H1 (cell line): ENCODE measurements around the gene PHACTR1. TPM values are rescaled to one million over a fixed set of nuclear protein-coding genes. Genes with fewer than 3 reads are reported as not detected.

Experiments
- CTCF ChIA-PET: fragments of 300-600 bp; sonication (Branson Sonifier 250); formaldehyde crosslinking; loops from one replicate; lab custom pipeline; 2021; ENCODE audit not compliant: partially characterized antibody; lab: Charles Lee
- POLR2A ChIA-PET: fragments of 300-600 bp; sonication (Branson Sonifier 250); formaldehyde crosslinking; loops from one replicate; lab custom pipeline; 2021; ENCODE audit warnings: inconsistent platforms; ENCODE audit not compliant: partially characterized antibody; lab: Charles Lee
- DNase-seq, 2 experiments: peaks; one replicate each; pipeline versions ENCODE4 v3.0.0 to v3.0.0-alpha.2; 2010 to 2022; ENCODE audit warnings: low spot score in 2 of 2, low read depth in 1 of 2, mixed read lengths in 1 of 2
- FAIRE-seq: peaks from 2 replicates; lab custom pipeline; 2011; peaks lifted over from hg19 to GRCh38; lab: Jason Lieb, UNC
- H2AFZ ChIP-seq: 2 replicates; pipeline ENCODE4 v1.8.1; 2012; ENCODE audit warnings: low read length, inconsistent platforms
- H2AK5ac ChIP-seq: 2 replicates; pipeline ENCODE4 v1.6.1; 2013; ENCODE audit warnings: low read depth, low read length
- H2BK120ac ChIP-seq: replicated peaks from 2 replicates; pipeline ENCODE3; 2013; ENCODE audit warnings: low read depth, low read length, inconsistent platforms
- H2BK12ac ChIP-seq: 2 replicates; pipeline ENCODE4 v1.6.1; 2013; ENCODE audit warnings: low read depth, low read length
- H2BK15ac ChIP-seq: 2 replicates; pipeline ENCODE4 v1.6.1; 2013; ENCODE audit warnings: low read length
- H2BK20ac ChIP-seq: 2 replicates; pipeline ENCODE4 v1.6.1; 2013; ENCODE audit warnings: low read length
- H2BK5ac ChIP-seq: 2 replicates; pipeline ENCODE4 v1.6.1; 2013; ENCODE audit warnings: low read depth, low read length
- H3K14ac ChIP-seq: 2 replicates; pipeline ENCODE4 v1.6.1; 2013; ENCODE audit warnings: inconsistent platforms; ENCODE audit not compliant: insufficient read length
- H3K18ac ChIP-seq: 2 replicates; pipeline ENCODE4 v1.6.1; 2013; ENCODE audit warnings: low read length; ENCODE audit errors: extremely low read depth
- H3K23ac ChIP-seq: 2 replicates; pipeline ENCODE4 v1.6.1; 2013; ENCODE audit warnings: inconsistent platforms; ENCODE audit not compliant: insufficient read length
- H3K23me2 ChIP-seq: 2 replicates; pipeline ENCODE4 v1.6.1; 2013; ENCODE audit warnings: low read depth, low read length
- H3K27ac ChIP-seq: 2 replicates; pipeline ENCODE4 v1.6.1; 2011; ENCODE audit warnings: low read depth, low read length, inconsistent platforms
- H3K27me3 ChIP-seq, 4 experiments: replicated peaks in 1 of 4; 1 replicate in 1 of 4; 2 replicates in 3 of 4; pipeline versions ENCODE4 v1.6.1 to v1.8.1; 2011 to 2013; ENCODE audit warnings: low read length in 3 of 4, mild to moderate bottlenecking in 3 of 4, inconsistent platforms in 2 of 4, mixed read lengths in 2 of 4, moderate library complexity in 1 of 4; ENCODE audit not compliant: control insufficient read depth in 3 of 4, insufficient read depth in 3 of 4; ENCODE audit errors: extremely low read depth in 1 of 4
- H3K36me3 ChIP-seq, 4 experiments: 2 replicates each; pipeline versions ENCODE4 v1.6.1 to v1.8.1; 2011 to 2013; ENCODE audit warnings: mild to moderate bottlenecking in 4 of 4, low read length in 3 of 4, moderate library complexity in 2 of 4, control low read depth in 1 of 4, inconsistent platforms in 1 of 4; ENCODE audit not compliant: insufficient read depth in 4 of 4, control insufficient read depth in 2 of 4
- H3K4ac ChIP-seq: replicated peaks from 2 replicates; pipeline ENCODE3; 2013; ENCODE audit warnings: low read length, low read depth, mixed read lengths, inconsistent platforms; ENCODE audit not compliant: insufficient read length
- H3K4me1 ChIP-seq, 4 experiments: replicated peaks in 1 of 4; 1 replicate in 1 of 4; 2 replicates in 3 of 4; pipeline versions ENCODE4 v1.6.1 to v1.8.1; 2011 to 2013; ENCODE audit warnings: low read length in 3 of 4, inconsistent platforms in 2 of 4, mixed read lengths in 1 of 4; ENCODE audit not compliant: insufficient read depth in 4 of 4, control insufficient read depth in 3 of 4
- H3K4me2 ChIP-seq, 2 experiments: 2 replicates each; pipeline versions ENCODE4 v1.6.1 to v1.8.1; 2011 to 2013; ENCODE audit warnings: low read depth in 2 of 2, low read length in 2 of 2, control low read depth in 1 of 2, inconsistent platforms in 1 of 2, mild to moderate bottlenecking in 1 of 2; ENCODE audit not compliant: insufficient read depth in 1 of 2
- H3K4me3 ChIP-seq, 4 experiments: fragments of 200-600, 300-600 bp in 1 of 4; sonication (generic), shearing (Covaris generic), sonication (Bioruptor Twin) in 1 of 4; 2 replicates each; pipeline versions ENCODE4 v1.5.1 to v1.8.1; 2011 to 2016; ENCODE audit warnings: low read length in 4 of 4, low read depth in 3 of 4, control low read depth in 2 of 4, inconsistent platforms in 2 of 4, mild to moderate bottlenecking in 2 of 4, mixed read lengths in 1 of 4, moderate library complexity in 1 of 4; ENCODE audit not compliant: insufficient read depth in 2 of 4; ENCODE audit errors: extremely low read depth in 1 of 4
- H3K56ac ChIP-seq: replicated peaks from 2 replicates; pipeline ENCODE3; 2013; ENCODE audit warnings: low read depth, mild to moderate bottlenecking, mixed read lengths, low read length, inconsistent platforms; ENCODE audit not compliant: insufficient read length
- H3K79me1 ChIP-seq: 2 replicates; pipeline ENCODE4 v1.6.1; 2013; ENCODE audit warnings: low read depth, low read length, control low read depth
- H3K79me2 ChIP-seq, 2 experiments: 2 replicates each; pipeline versions ENCODE4 v1.6.1 to v1.8.1; 2012 to 2013; ENCODE audit warnings: low read length in 2 of 2, mild to moderate bottlenecking in 2 of 2, inconsistent platforms in 1 of 2; ENCODE audit not compliant: insufficient read depth in 2 of 2, control insufficient read depth in 1 of 2
- H3K9ac ChIP-seq, 4 experiments: replicated peaks in 1 of 4; 1 replicate in 1 of 4; 2 replicates in 3 of 4; pipeline versions ENCODE4 v1.6.1 to v1.8.1; 2011 to 2013; ENCODE audit warnings: low read depth in 3 of 4, low read length in 3 of 4, control low read depth in 2 of 4, mild to moderate bottlenecking in 2 of 4, moderate library complexity in 2 of 4, inconsistent platforms in 1 of 4; ENCODE audit errors: extremely low read depth in 1 of 4
- H3K9me3 ChIP-seq, 2 experiments: 2 replicates each; pipeline versions ENCODE4 v1.6.1 to v1.8.1; 2012 to 2013; ENCODE audit warnings: mild to moderate bottlenecking in 2 of 2, moderate library complexity in 2 of 2, control low read depth in 1 of 2, inconsistent platforms in 1 of 2, low read depth in 1 of 2, low read length in 1 of 2, mixed read lengths in 1 of 2; ENCODE audit not compliant: insufficient read depth in 2 of 2
- H4K20me1 ChIP-seq, 2 experiments: replicated peaks in 1 of 2; 2 replicates each; pipeline versions ENCODE3 to v1.8.1; 2011 to 2013; ENCODE audit warnings: inconsistent platforms in 2 of 2, low read length in 2 of 2, mild to moderate bottlenecking in 1 of 2; ENCODE audit not compliant: insufficient read depth in 2 of 2, control insufficient read depth in 1 of 2
- H4K5ac ChIP-seq: 2 replicates; pipeline ENCODE4 v1.6.1; 2013; ENCODE audit warnings: low read length, low read depth, mixed read lengths, inconsistent platforms; ENCODE audit not compliant: insufficient read length
- H4K8ac ChIP-seq: 2 replicates; pipeline ENCODE4 v1.8.0; 2013; ENCODE audit warnings: mild to moderate bottlenecking, moderate library complexity, low read length, inconsistent platforms; ENCODE audit not compliant: insufficient read depth; ENCODE audit errors: extremely low read depth
- H4K91ac ChIP-seq: replicated peaks from 2 replicates; pipeline ENCODE3; 2013; ENCODE audit warnings: low read length, mixed read lengths, inconsistent platforms; ENCODE audit not compliant: insufficient read length
- E2F6 ChIP-seq: IDR thresholded peaks from 2 replicates; pipeline ENCODE4 v1.6.1; 2012; ENCODE audit warnings: inconsistent platforms
- HDAC2 ChIP-seq, 2 experiments: fragments of 300-600 bp in 1 of 2; sonication (generic) in 1 of 2; IDR thresholded peaks; 2 replicates each; pipeline ENCODE4 v1.6.1; 2011 to 2012; ENCODE audit warnings: low read depth in 2 of 2, low read length in 2 of 2, mild to moderate bottlenecking in 2 of 2, moderate library complexity in 2 of 2, borderline replicate concordance in 1 of 2, inconsistent platforms in 1 of 2
- WGBS, 2 experiments: shearing (Covaris generic) in 1 of 2; methylation state at CpG; one replicate each; pipeline versions ENCODE4 v1.1.6 to v1.1.7; 2013 to 2015; ENCODE audit warnings: low lambda C conversion rate in 2 of 2, mixed read lengths in 2 of 2, inconsistent platforms in 1 of 2, low coverage in 1 of 2, missing lambda C conversion rate in 1 of 2; ENCODE audit not compliant: insufficient replicate concordance in 2 of 2, insufficient coverage in 1 of 2, insufficient read length in 1 of 2; ENCODE audit errors: extremely low coverage in 1 of 2, missing lambda C conversion rate in 1 of 2; 5-methylcytosine and 5-hydroxymethylcytosine counted together
- polyA plus RNA-seq, 7 experiments: library from polyadenylated mRNA; depleted of rRNA in 3 of 7; stranded (reverse) in 5 of 7; unstranded in 2 of 7; fragments of >200 nt in 5 of 7; fragments of 200-250 nt in 2 of 7; gene quantifications; 1 replicate in 5 of 7; 2 replicates in 1 of 7; 4 replicates in 1 of 7; pipeline versions ENCODE4 v1.2.1 to v1.2.3, GENCODE V29; 2011 to 2013; ENCODE audit warnings: missing spikeins in 2 of 7, mixed read lengths in 2 of 7
- total RNA-seq: library from RNA; stranded (reverse); fragmentation: NEBNext Ultra II Directional; extraction: Animal tissue kit (Norgen Biotek cat#: 25700); gene quantifications from 2 replicates; pipeline ENCODE4 v1.2.1, GENCODE V29; 2021

The PHACTR1 gene
- total and polyA plus RNA-seq, 2 of the 8 experiments (the other 6 are each of a cell fraction or from before 2014, with no cell fraction given): 3.9 to 17.1 TPM

GRCh38 chr6:13248053-13248452, 531.5 kb downstream of the PHACTR1 start:
- H3K9me3 ChIP-seq: peaks cover 0 to 2% of the 10 kb centered on the region in 2 experiments; a peak in 1 of 4 replicates
- H2BK15ac ChIP-seq: no peak overlapping the region
- no peak overlapping the region for H4K8ac ChIP-seq
- no peak overlapping the region for H2AK5ac ChIP-seq
- H4K20me1 ChIP-seq: no peaks in the 10 kb centered on the region
- H3K79me2 ChIP-seq: no peaks in the 10 kb centered on the region
- H3K79me1 ChIP-seq: no peaks in the 10 kb centered on the region
- no peak overlapping the region for H4K5ac ChIP-seq
- no peak overlapping the region for H3K4ac ChIP-seq
- H3K4me2 ChIP-seq: no peak overlapping the region; a peak in 1 of 4 replicates
- H3K14ac ChIP-seq: no peak overlapping the region
- 0 out of 2 replicates have a peak overlapping the region, but pooled peaks have one; percentile 8 for H3K27ac ChIP-seq
- no peak overlapping the region for H3K4me3 ChIP-seq
- H3K23ac ChIP-seq: no peak overlapping the region
- H2BK5ac ChIP-seq: peak overlapping the region; percentile 29; the same call in 1 of the 2 replicates
- H2BK20ac ChIP-seq: peak overlapping the region; percentile 4; the same call in 1 of the 2 replicates
- no peak overlapping the region for H3K56ac ChIP-seq
- FAIRE-seq: no peak
- TF ChIP-seq HDAC2 (IDR thresholded peaks at IDR 0.05; ENCODE audit: borderline replicate concordance in 1 of 2, low read depth in 2 of 2, low read length in 2 of 2) (no peak), E2F6 (peak; percentile 59; the same call in 1 of the 2 replicates)
- no peaks in the 10 kb centered on the region for H3K27me3 ChIP-seq
- DNase-seq: no peak
- H2BK120ac ChIP-seq: peak overlapping the region; percentile 76
- no peaks in the 10 kb centered on the region; the same call in 1 of the 2 replicates for H3K23me2 ChIP-seq
- peaks cover 0 to 13% (median 8%) of the 10 kb centered on the region in 4 experiments; a peak in 4 of 7 replicates for H3K4me1 ChIP-seq
- no peak overlapping the region for H2BK12ac ChIP-seq
- H2AFZ ChIP-seq: no peak overlapping the region
- CTCF ChIA-PET: interaction anchor here (0.6 to 1.4 kb wide), 5 partner anchors 15 to 644 kb away, joined by 3 to 4 read pairs (median 3); no protein-coding TSS in a partner anchor
- WGBS, 2 experiments: 56% methylated on average over 3 of the region's 3 CpGs; no CpG with 5 or more reads in 1 of the 2 experiments
- no peak overlapping the region; a peak in 2 of 7 replicates for H3K9ac ChIP-seq
- H4K91ac ChIP-seq: no peak overlapping the region
- H3K36me3 ChIP-seq: no peaks in the 10 kb centered on the region
- POLR2A ChIA-PET: no interaction called here
- H3K18ac ChIP-seq: 0 out of 2 replicates have a peak overlapping the region, but pooled peaks have one; percentile 1
